Heart right ventricle (tissue), 16 donors: ENCODE data around the gene TBX5. TPM values are rescaled to one million over a fixed set of nuclear protein-coding genes. Genes with fewer than 3 reads are reported as not detected.

Source experiments
- ATAC-seq, 8 donors: fragments of 200-7000 bp; cut with Tn5 transposase; one replicate each; pipeline ENCODE4 v1.9.1; 2020; ENCODE audit warnings: mild to moderate bottlenecking in 8 of 8, moderate library complexity in 8 of 8, moderate number of reproducible peaks in 1 of 8
- DNase-seq, 2 donors: peaks; one replicate each; pipeline ENCODE4 v3.0.0-alpha.2; 2020
- H3K27ac ChIP-seq, 10 donors: fragments of 200-600 bp; sonication (generic) in 2 of 10; one replicate each; pipeline versions ENCODE4 v1.5.0 to v1.8.0; 2020 to 2022; ENCODE audit warnings: mild to moderate bottlenecking in 3 of 10
- H3K27me3 ChIP-seq, 7 donors: fragments of 200-600 bp; one replicate each; pipeline ENCODE4 v1.8.0; 2021 to 2022; ENCODE audit warnings: mild to moderate bottlenecking in 2 of 7
- H3K36me3 ChIP-seq, 9 donors: fragments of 200-600 bp; sonication (generic) in 1 of 9; one replicate each; pipeline versions ENCODE4 v1.5.0 to v1.8.0; 2020 to 2022; ENCODE audit warnings: mild to moderate bottlenecking in 2 of 9
- H3K4me1 ChIP-seq, 9 donors: fragments of 200-600 bp; sonication (generic) in 1 of 9; one replicate each; pipeline versions ENCODE4 v1.5.0 to v1.8.0; 2020 to 2022; ENCODE audit warnings: mild to moderate bottlenecking in 4 of 9
- H3K4me3 ChIP-seq, 10 donors: fragments of 200-600 bp; sonication (generic) in 2 of 10; one replicate each; pipeline versions ENCODE4 v1.5.0 to v1.8.0; 2020 to 2022; ENCODE audit warnings: mild to moderate bottlenecking in 7 of 10, moderate library complexity in 2 of 10
- H3K9me3 ChIP-seq, 11 donors: fragments of 200-600 bp in 10 of 11; sonication (generic) in 2 of 11; one replicate each; pipeline versions ENCODE4 v1.5.0 to v1.8.0; 2013 to 2022; ENCODE audit warnings: mild to moderate bottlenecking in 2 of 11, control low read depth in 1 of 11, moderate library complexity in 1 of 11
- CTCF ChIP-seq, 9 donors: fragments of 200-600 bp; sonication (generic) in 2 of 9; IDR thresholded peaks; one replicate each; pipeline versions ENCODE4 v1.5.0 to v1.8.0; 2021 to 2022; ENCODE audit warnings: antibody characterized with exemption in 9 of 9, mild to moderate bottlenecking in 5 of 9, moderate library complexity in 1 of 9
- WGBS, 2 donors: extraction: QIAGEN DNeasy Blood & Tissue Kit; methylation state at CpG; one replicate each; pipeline ENCODE4 v1.1.7; 2013; ENCODE audit warnings: inconsistent platforms in 1 of 2; 5-methylcytosine and 5-hydroxymethylcytosine counted together
- intact Hi-C, 10 donors: fragments of 100-400 bp; cut with DNase I; formaldehyde crosslinking; loops; one replicate each; pipeline versions ENCODE4 v1.11.1 to v1.14.2; 2022
- polyA plus RNA-seq, 2 donors: library from polyadenylated mRNA; stranded (reverse); fragments of 200-250 nt; gene quantifications; one replicate each; pipeline ENCODE4 v1.2.3, GENCODE V29; 2013
- total RNA-seq, 10 donors: library from RNA; stranded (reverse); fragmentation: NEBNext Ultra II Directional in 3 of 10; extraction: Animal tissue kit (Norgen Biotek cat#: 25700) in 3 of 10; gene quantifications; one replicate each; pipeline versions ENCODE4 v1.2.1 to v1.2.4, GENCODE V29; 2021 to 2023
- donor health status: Arrhythmogenic right ventricular cardiomyopathy.
- donor health status: ischemic (EF 13 %, LVEDD 7.1; RV severe dilation, severe dysfunction).
- donor health status: healthy with polysubstance abuse.
- donor health status: DM: no; HTN: yes; CAD: no.
- donor health status: DM: no; HTN: no; CAD: no.
- donor health status: ischemic (EF 25% LVEDD 6.9; RV normal size, moderate dysfunction).
- donor health status: ischemic (EF 25% LVEDD 5.7; RV mildly dilated, moderate dysfunction).
- donor health status: healthy.
- donor health status: DM: yes; HTN: yes; CAD: no.
- donor health status: Ischemic cardiomyopathy.
- donor health status: ischemic (EF 35%, LVEDD 5.7; RV mildly dilated, moderate dysfunction).
- donor health status: nonischemic (EF 11% LVEDD 7.7; RV severe dilation, severe dysfunction).
- donor health status: DM: yes; HTN: yes; CAD: no.
- donor health status: PGD.
- donor health status: ischemic (EF 29% LVEDD 5.4; RV normal size, mild dysfunction).
- donor health status: nonischemic (EF 23%, LVEDD 6.1; RV moderate dilation, normal function).

TBX5 gene
- total and polyA plus RNA-seq, 12 donors: 4.0 to 70.1 (median 51.4) TPM

- Histone ChIP-seq H3K4me3 (no peak overlapping the region), H3K9me3 (peaks cover 0 to 5% (median 0%) of the 10 kb centered on the region in 11 donors), H3K27ac (no peak overlapping the region), H3K36me3 (no peaks in the 10 kb centered on the region), H3K4me1 (no peaks in the 10 kb centered on the region), H3K27me3 (peaks cover 0 to 3% (median 0%) of the 10 kb centered on the region in 7 donors)
- DNase-seq (no peak), ATAC-seq (no peak)
- 60 to 75% methylated on average over 2 of the region's 2 CpGs for WGBS, 2 donors
- no peak for TF ChIP-seq CTCF (IDR thresholded peaks at IDR 0.05)
- intact Hi-C loops: loop anchor here in 1 of 10 donors (10.0 kb wide), 2 partner anchors 130 to 170 kb away; no protein-coding TSS in a partner anchor
Measured at GRCh38 chr12:114344831-114345230, 61.1 kb downstream of the TBX5 start.

GRCh38 chr12:114344303-114344663 lies 61.7 kb downstream of the TBX5 start:
- TF ChIP-seq CTCF (IDR thresholded peaks at IDR 0.05): no peak
- Histone ChIP-seq H3K36me3 (no peaks in the 10 kb centered on the region), H3K4me1 (no peaks in the 10 kb centered on the region), H3K27ac (no peak overlapping the region), H3K9me3 (peaks cover 0 to 5% (median 0%) of the 10 kb centered on the region in 11 donors), H3K4me3 (no peak overlapping the region), H3K27me3 (peaks cover 0 to 3% (median 0%) of the 10 kb centered on the region in 7 donors)
- no peak for DNase-seq
- ATAC-seq: no peak
- intact Hi-C loops: loop anchor here in 1 of 10 donors (10.0 kb wide), 2 partner anchors 131 to 169 kb away; no protein-coding TSS in a partner anchor
- WGBS, 2 donors: 84 to 100% methylated on average over 1 of the region's 1 CpG

- ATAC-seq (no peak), DNase-seq (no peak)
- no peak overlapping the region for H3K4me3 ChIP-seq
- peaks cover 0 to 3% (median 0%) of the 10 kb centered on the region in 7 donors for H3K27me3 ChIP-seq
- H3K27ac ChIP-seq: no peak overlapping the region
- intact Hi-C loops: loop anchor here in 1 of 10 donors (10.0 kb wide), 2 partner anchors 131 to 169 kb away; no protein-coding TSS in a partner anchor
- 74 to 78% methylated on average over 4 of the region's 4 CpGs for WGBS, 2 donors
- H3K9me3 ChIP-seq: peaks cover 0 to 5% (median 0%) of the 10 kb centered on the region in 11 donors
- no peaks in the 10 kb centered on the region for H3K36me3 ChIP-seq
- H3K4me1 ChIP-seq: no peaks in the 10 kb centered on the region
- no peak for TF ChIP-seq CTCF (IDR thresholded peaks at IDR 0.05)
Measured at GRCh38 chr12:114343585-114344302, 62.2 kb downstream of the TBX5 start.

- no peak for DNase-seq
- no peak for TF ChIP-seq CTCF (IDR thresholded peaks at IDR 0.05)
- Histone ChIP-seq H3K27ac (no peak overlapping the region), H3K27me3 (peaks cover 0 to 3% (median 0%) of the 10 kb centered on the region in 7 donors), H3K4me1 (no peaks in the 10 kb centered on the region), H3K4me3 (no peak overlapping the region), H3K36me3 (no peaks in the 10 kb centered on the region), H3K9me3 (peaks cover 0 to 5% (median 0%) of the 10 kb centered on the region in 11 donors)
- 71 to 83% methylated on average over 5 of the region's 5 CpGs for WGBS, 2 donors
- intact Hi-C loops: loop anchor here in 1 of 10 donors (10.0 kb wide), 2 partner anchors 132 to 168 kb away; no protein-coding TSS in a partner anchor
- no peak for ATAC-seq
Measured at GRCh38 chr12:114342656-114343055, 63.3 kb downstream of the TBX5 start.
